COR-L47 (cell line): ENCODE results near the gene GCSH.

ENCODE experiments used
- DNase-seq: peaks from one replicate; lab custom pipeline; 2025; lab: John Stamatoyannopoulos, UW

The GCSH gene

DNA sequence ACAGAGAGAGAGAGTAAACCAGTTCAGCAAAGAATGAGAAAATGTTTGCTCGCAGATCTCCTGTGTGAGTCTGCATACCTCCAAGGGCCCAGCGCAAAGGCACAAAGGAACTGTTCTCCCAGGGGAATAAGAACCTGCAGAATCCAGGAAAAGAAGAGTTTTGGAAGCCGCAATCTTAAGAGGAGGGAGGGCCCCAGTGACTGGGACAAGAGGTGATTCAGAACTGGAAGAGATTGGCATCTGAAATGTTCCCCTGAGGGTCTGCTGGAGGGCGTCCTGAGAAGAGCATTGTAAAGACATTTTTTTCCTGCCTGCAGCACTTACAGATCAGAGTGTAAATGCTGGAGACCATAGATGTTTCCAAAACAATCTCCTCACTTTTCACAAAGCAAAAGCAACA lies 54.5 kb downstream of the GCSH start:
- no peak for DNase-seq

DNA sequence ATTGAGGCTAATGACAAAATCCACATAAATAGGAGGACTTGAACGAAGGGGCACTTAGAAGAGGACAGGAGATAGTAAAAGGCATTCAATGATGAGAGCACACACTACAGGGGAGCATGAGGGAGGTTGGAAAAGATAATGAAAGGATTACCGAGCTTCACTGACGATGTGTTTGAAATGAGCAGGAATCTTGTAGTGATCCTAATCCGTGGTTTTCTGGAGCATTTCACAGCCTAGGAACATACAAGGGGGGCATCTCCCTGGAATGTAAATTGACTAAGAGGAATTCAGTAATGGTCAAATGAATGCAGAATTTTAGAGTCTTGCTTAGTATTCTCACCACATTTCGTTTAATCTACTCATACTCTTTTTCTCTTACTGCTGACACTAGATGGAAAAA lies 55.4 kb downstream of the GCSH start:
- no peak for DNase-seq

DNA sequence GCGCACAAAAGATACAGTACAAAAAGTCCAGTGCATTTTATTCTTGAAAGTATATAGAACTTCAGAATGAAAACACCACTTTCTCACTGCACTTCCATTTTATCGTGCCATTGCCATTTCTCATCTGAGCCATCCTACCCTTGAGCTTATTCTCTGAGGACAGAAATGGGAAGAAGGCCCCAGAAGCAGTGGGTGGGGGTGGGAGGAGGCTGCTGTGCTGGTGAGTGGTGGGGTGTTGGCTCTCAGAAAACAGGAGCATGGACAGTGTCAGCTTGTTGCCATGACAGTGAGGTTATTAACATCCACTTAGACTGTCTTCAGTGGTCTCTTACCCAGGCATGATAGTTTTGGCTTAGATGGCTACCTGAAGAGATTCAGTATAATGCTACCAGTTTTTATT lies 56.1 kb downstream of the GCSH start:
- DNase-seq = no peak

DNA sequence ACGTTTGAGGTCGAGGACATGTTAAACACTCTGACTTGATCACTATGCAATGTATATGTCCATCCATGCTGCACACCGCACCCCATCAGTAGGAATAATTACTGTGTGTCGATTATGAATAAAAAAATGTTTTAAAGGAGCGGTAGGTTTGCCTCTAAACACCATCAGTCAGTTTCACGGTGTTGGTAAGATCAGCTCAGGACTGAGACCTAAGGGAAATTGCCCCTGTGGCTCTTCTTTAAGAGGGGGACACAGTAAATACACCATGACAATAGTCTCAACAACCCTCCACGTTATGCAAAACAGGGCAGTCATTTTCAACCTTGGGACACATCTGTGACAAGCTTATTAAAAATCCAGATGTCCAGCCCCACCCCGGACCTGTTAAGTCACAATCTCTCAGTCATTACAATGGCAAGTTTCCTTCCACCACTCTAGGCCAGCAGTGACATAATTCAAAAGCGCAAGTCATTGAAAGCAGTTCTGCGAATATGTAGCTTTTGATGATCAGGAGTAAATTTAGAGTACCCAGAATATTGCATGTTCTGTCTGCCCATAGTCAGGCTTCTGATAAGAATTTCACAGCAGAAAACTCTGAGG lies 59.3 kb downstream of the GCSH start:
- DNase-seq = no peak

DNA sequence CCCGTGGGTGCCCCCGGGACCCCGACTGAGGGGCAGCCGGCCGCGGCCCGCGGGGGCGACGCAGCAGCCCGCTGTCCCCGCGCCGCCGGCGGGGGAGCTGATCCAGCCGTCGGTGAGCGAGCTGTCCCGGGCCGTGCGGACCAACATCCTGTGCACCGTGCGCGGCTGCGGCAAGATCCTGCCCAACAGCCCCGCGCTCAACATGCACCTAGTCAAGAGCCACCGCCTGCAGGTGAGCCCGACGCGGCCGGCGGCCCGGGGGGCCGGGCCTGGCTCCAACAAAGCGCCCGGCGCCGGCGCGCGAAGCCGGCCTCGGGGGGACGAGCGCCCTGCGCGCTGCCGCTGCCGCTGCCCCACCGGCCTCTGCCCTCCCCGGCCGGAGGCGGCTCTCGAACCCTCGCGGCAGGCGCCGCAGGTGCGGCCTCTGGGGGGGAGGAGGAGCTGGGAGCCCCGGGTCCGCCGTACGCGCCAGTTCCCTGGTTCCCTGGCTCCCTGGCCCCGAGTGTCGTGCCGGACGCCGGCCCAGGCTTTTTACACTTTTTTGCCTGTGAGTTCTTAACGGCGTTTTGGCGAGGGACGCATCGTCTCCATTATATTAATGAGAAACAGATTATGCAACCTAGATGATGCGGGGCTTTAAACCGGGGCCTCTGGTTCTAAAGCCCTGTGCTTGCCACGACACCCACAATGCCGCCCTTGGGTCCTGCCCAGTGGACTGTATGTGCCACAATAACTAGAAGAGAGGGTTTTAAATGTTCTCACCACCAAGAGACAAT lies 60.0 kb downstream of the GCSH start:
- peak; percentile 16 for DNase-seq

DNA sequence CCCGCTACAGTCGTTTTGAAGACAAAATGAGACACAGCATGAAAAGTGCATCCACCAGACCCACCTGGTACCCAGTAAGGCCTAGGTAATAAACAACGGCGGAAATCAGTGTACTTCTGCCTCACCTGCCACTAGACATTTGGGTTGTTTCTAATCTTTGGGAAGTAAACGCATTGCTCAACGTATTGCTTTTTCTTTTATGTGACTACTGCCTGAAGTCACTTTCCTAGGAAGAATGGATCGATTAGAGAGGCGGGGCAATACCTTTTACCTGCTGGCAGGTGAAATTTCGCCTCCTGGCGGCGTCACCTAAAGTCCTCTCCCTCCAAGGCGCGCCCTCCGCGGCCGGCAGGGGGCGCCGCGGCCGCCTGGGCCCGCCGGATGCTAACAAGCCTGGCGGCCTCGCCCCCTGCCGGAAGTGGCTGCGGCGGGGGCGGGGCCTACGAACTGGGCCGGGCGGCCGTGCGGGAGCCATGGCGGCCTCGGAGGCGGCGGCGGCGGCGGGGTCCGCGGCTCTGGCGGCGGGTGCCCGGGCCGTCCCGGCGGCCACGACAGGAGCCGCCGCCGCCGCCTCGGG lies 60.7 kb downstream of the GCSH start, which contains the start of gene ATMIN:
Gene ATMIN (plus strand): TSS at position 445 of the 577 bp plus-strand sequence. CDS start 29 bp downstream, at position 474.
- DNase-seq = peak; percentile 85
